ENCODE results near the gene NDUFS7. TPM values are rescaled to one million over a fixed set of nuclear protein-coding genes. Genes with fewer than 3 reads are reported as not detected.

NDUFS7 gene
- total RNA-seq, 3 donors from 2014 or later (not counting 1 experiment from before 2014, with no cell fraction given), result 60.8 to 67.9 (median 66.6) TPM

DNA sequence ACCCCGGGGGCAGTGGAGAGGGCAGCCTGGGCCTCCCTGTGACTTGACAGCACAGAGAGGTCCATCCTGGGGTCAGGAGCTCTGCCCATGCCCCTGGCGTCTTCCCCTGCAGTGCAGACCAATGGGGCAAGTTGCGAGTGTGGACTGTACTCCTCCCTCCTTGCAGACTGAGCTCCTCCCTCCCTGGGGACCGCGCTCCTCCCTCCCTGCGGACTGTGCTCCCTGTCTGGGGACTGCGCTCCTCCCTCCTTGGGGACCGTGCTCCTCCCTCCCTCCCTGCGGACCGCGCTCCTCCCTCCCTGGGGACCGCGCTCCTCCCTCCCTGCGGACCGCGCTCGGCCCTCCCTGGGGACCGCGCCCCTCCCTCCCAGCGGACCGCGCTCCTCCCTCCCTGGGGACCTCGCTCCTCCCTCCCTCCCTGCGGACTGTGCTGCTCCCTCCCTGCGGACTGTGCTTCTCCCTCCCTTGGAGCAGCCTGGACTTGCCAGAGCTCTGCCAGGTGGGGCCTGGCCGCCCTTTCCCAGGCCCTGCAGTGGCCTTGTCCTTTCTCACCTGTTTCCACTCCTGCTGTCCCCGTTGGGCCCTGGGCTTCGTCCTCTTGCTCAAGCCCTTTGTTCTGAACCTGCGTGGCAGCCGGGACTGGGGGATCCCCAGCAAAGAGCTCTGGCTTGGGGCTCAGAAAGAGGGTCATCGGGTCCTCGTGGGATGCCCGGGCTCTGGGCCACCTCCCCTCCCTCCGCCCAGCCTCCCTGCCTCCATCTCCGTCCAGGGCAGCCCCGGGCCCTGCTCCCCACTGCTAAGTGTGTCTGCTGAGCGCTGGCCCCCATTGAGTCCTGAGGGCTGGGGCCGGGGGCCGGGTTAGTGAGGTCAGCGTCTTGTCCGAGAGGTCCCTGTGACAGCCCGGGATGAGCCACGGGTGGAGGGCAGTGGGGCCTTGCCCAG lies 10.8 kb downstream of the NDUFS7 start:
- Histone ChIP-seq H3K36me3 (ENCODE audit: control insufficient read depth, insufficient read depth, low read length) (peaks cover 30% of the 10 kb centered on the region), H3K27me3 (ENCODE audit: control insufficient read depth, insufficient read depth, low read length) (no peaks in the 10 kb centered on the region), H3K9me3 (ENCODE audit: control insufficient read depth, insufficient read depth, low read length) (no peaks in the 10 kb centered on the region), H3K4me1 (ENCODE audit: control insufficient read depth, insufficient read depth, low read length) (peaks cover 6% of the 10 kb centered on the region), H3K4me3 (ENCODE audit: low read length) (no peak overlapping the region), H3K27ac (ENCODE audit: low read length) (no peak overlapping the region)
- no peak overlapping the region for H3K4me3 Mint-ChIP-seq
- no peaks in the 10 kb centered on the region for H3K9me3 Mint-ChIP-seq
- TF ChIP-seq, protein P1, sequence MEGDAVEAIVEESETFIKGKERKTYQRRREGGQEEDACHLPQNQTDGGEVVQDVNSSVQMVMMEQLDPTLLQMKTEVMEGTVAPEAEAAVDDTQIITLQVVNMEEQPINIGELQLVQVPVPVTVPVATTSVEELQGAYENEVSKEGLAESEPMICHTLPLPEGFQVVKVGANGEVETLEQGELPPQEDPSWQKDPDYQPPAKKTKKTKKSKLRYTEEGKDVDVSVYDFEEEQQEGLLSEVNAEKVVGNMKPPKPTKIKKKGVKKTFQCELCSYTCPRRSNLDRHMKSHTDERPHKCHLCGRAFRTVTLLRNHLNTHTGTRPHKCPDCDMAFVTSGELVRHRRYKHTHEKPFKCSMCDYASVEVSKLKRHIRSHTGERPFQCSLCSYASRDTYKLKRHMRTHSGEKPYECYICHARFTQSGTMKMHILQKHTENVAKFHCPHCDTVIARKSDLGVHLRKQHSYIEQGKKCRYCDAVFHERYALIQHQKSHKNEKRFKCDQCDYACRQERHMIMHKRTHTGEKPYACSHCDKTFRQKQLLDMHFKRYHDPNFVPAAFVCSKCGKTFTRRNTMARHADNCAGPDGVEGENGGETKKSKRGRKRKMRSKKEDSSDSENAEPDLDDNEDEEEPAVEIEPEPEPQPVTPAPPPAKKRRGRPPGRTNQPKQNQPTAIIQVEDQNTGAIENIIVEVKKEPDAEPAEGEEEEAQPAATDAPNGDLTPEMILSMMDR (IDR thresholded peaks at IDR 0.05), result no peak
- WGBS (ENCODE audit: insufficient coverage), result 95% methylated on average over 43 of the region's 43 CpGs
- no peak overlapping the region for H3K27ac Mint-ChIP-seq
- H3K36me3 Mint-ChIP-seq, result no peaks in the 10 kb centered on the region
- ATAC-seq (no peak), DNase-seq (no peak)
- H3K27me3 Mint-ChIP-seq (ENCODE audit: low read depth in 2 of 2), result no peaks in the 10 kb centered on the region
- intact Hi-C loops (cut with micrococcal nuclease), result no loop called here
- no peaks in the 10 kb centered on the region for H3K4me1 Mint-ChIP-seq

DNA sequence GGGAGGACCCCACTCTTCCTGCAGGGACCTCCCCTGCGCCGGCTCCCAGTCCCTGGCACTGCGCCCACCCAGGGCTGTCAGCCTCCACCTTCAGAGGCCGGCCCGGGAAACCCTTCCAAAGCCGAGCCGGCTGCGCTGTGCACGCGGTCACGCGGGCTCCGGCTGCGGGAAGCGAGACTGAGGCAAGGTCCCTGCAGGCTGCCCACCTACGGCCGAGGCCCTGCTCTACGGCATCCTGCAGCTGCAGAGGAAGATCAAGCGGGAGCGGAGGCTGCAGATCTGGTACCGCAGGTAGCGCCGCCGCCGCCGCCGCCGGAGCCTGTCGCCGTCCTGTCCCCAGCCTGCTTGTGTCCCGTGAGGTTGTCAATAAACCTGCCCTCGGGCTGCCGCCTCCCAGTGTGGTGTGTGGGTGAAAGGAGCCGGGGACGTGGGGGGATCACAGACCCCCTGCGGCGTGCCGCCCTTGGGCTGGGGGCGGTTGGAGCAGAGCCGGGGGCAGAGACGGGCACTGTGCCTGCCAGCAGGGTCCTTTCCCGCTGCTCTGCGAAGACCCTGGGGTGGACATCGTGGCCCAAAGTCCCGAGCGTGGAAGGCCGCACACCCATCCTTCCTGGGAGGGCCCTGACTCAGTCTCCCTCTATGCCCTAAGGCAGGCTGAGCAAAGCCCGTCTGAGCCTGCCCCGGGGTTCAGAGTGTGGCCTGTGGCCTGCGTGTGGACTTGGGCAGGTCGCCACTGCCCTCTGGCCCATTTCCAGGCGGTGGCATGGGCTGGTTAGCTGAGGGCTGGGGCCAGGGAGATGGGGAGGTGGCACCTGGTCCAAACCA lies 11.7 kb downstream of the NDUFS7 start:
- TF ChIP-seq, protein P1 (IDR thresholded peaks at IDR 0.05), result no peak
- H3K27ac Mint-ChIP-seq, result no peak overlapping the region
- H3K27me3 Mint-ChIP-seq (ENCODE audit: low read depth in 2 of 2), result no peaks in the 10 kb centered on the region
- no peaks in the 10 kb centered on the region for H3K9me3 ChIP-seq (ENCODE audit: control insufficient read depth, insufficient read depth, low read length)
- no peaks in the 10 kb centered on the region for H3K9me3 Mint-ChIP-seq
- peaks cover 25% of the 10 kb centered on the region for H3K36me3 ChIP-seq (ENCODE audit: control insufficient read depth, insufficient read depth, low read length)
- H3K4me3 Mint-ChIP-seq, result no peak overlapping the region
- H3K4me1 Mint-ChIP-seq, result no peaks in the 10 kb centered on the region
- ATAC-seq (no peak), DNase-seq (no peak)
- 93% methylated on average over 52 of the region's 52 CpGs for WGBS (ENCODE audit: insufficient coverage)
- H3K4me1 ChIP-seq (ENCODE audit: control insufficient read depth, insufficient read depth, low read length), result peaks cover 6% of the 10 kb centered on the region
- H3K36me3 Mint-ChIP-seq, result no peaks in the 10 kb centered on the region
- H3K4me3 ChIP-seq (ENCODE audit: low read length), result no peak overlapping the region
- intact Hi-C loops (cut with micrococcal nuclease), result no loop called here
- no peak overlapping the region for H3K27ac ChIP-seq (ENCODE audit: low read length)
- no peaks in the 10 kb centered on the region for H3K27me3 ChIP-seq (ENCODE audit: control insufficient read depth, insufficient read depth, low read length)

DNA sequence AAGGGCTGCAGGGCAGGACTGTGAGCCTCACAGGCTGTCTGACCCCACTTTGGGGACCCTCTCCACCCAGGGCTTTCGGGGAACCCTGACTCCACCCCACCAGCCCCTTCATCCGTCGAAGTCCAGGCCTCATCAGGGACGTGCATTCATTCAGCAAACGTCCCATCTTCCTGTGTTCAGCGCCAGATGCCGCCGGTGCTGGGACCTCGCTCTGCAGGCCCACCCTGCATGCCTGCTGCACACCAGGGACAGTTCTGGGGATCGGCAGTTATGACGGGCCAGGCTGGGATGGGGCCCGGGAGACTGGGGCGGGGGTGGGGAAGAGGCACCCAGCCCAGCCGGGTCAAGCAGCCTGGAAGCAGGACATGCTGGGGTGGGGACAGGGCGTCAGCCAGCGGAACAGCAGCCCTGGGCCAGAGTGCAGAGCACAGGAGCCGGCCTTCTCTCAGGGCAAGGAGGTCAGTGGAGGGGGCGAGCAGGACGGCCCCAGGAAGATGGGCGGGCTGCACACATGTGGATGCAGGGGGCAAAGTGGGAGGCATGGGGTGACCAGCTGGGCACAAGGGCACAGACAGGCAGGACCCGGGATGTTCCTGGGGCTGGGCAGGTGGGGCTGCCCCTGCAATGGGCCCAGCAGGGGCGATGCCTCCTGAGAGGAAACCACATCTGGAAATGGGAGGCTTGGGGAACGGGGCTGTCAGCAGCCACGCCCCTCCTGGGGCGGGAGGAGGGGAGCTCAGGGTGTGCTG lies 12.5 kb downstream of the NDUFS7 start:
- Histone ChIP-seq H3K4me3 (ENCODE audit: low read length) (no peak overlapping the region), H3K27me3 (ENCODE audit: control insufficient read depth, insufficient read depth, low read length) (no peaks in the 10 kb centered on the region), H3K9me3 (ENCODE audit: control insufficient read depth, insufficient read depth, low read length) (no peaks in the 10 kb centered on the region), H3K4me1 (ENCODE audit: control insufficient read depth, insufficient read depth, low read length) (peaks cover 13% of the 10 kb centered on the region), H3K36me3 (ENCODE audit: control insufficient read depth, insufficient read depth, low read length) (peaks cover 18% of the 10 kb centered on the region), H3K27ac (ENCODE audit: low read length) (no peak overlapping the region)
- no peak overlapping the region for H3K4me3 Mint-ChIP-seq
- no peaks in the 10 kb centered on the region for H3K36me3 Mint-ChIP-seq
- 60% methylated on average over 25 of the region's 25 CpGs for WGBS (ENCODE audit: insufficient coverage)
- ATAC-seq (no peak), DNase-seq (no peak)
- TF ChIP-seq, protein P1 (IDR thresholded peaks at IDR 0.05), result no peak
- H3K4me1 Mint-ChIP-seq, result no peaks in the 10 kb centered on the region
- no peaks in the 10 kb centered on the region for H3K27me3 Mint-ChIP-seq (ENCODE audit: low read depth in 2 of 2)
- no peak overlapping the region for H3K27ac Mint-ChIP-seq
- H3K9me3 Mint-ChIP-seq, result no peaks in the 10 kb centered on the region
- intact Hi-C loops (cut with micrococcal nuclease), result no loop called here

Data from natural killer cell (primary cell).